ENCODE data around the gene TLE4.
"Not testable (repeated sequence)": the region's sequence is repeated elsewhere in the genome, so short reads cannot be mapped to it uniquely, and the experiment has no call there.

DNA sequence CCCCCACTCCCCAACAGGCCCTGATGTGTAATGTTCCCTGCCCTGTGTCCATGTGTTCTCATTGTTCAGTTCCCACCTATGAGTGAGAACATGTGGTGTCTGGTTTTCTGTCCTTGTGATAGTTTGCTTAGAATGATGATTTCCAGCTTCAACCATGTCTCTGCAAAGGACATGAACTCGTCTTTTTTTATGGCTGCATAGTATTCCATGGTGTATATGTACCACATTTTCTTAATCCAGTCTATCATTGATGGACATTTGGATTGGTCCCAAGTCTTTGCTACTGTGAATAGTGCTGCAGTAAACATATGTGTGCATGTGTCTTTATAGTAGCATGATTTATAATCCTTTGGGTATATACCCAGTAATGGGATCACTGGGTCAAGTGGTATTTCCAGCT, 34.8 kb downstream of the TLE4 start:
- TF ChIP-seq, protein P1, sequence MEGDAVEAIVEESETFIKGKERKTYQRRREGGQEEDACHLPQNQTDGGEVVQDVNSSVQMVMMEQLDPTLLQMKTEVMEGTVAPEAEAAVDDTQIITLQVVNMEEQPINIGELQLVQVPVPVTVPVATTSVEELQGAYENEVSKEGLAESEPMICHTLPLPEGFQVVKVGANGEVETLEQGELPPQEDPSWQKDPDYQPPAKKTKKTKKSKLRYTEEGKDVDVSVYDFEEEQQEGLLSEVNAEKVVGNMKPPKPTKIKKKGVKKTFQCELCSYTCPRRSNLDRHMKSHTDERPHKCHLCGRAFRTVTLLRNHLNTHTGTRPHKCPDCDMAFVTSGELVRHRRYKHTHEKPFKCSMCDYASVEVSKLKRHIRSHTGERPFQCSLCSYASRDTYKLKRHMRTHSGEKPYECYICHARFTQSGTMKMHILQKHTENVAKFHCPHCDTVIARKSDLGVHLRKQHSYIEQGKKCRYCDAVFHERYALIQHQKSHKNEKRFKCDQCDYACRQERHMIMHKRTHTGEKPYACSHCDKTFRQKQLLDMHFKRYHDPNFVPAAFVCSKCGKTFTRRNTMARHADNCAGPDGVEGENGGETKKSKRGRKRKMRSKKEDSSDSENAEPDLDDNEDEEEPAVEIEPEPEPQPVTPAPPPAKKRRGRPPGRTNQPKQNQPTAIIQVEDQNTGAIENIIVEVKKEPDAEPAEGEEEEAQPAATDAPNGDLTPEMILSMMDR (conservative IDR thresholded peaks at IDR 0.05 in 1 of 2, IDR thresholded peaks at IDR 0.05 in 1 of 2; ENCODE audit: low read depth in 1 of 2, low read length in 2 of 2): not testable (repeated sequence)
- TF ChIP-seq EZH2 (IDR thresholded peaks at IDR 0.05; ENCODE audit: low read length, missing control alignments): not testable (repeated sequence)
